RWPE1 (cell line): ENCODE data around the gene HIVEP3.

Experiments used
- CTCF ChIA-PET: fragments of 350-600 bp; sonication (Branson Sonifier 250); formaldehyde crosslinking; extraction: SDS; loops from one replicate; lab custom pipeline; 2021; lab: Yijun Ruan, JAX
- POLR2A ChIA-PET: fragments of 400-600 bp; formaldehyde crosslinking; extraction: SDS; loops from one replicate; lab custom pipeline; 2020; ENCODE audit warnings: antibody characterized with exemption; ENCODE audit not compliant: low non-redundant PET; lab: Yijun Ruan, JAX
- DNase-seq: peaks from one replicate; pipeline ENCODE4 v3.0.0; 2012; ENCODE audit warnings: low spot score
- H3K27ac ChIP-seq: fragments of 450-650 bp; 2 replicates; pipeline ENCODE4 v1.5.1; 2017
- CTCF ChIP-seq: fragments of 450-650 bp; conservative IDR thresholded peaks from 2 replicates; pipeline ENCODE4 v1.5.1; 2017; ENCODE audit warnings: low read depth, mild to moderate bottlenecking

Gene HIVEP3

GRCh38 chr1:41649396-41650027, 269.2 kb downstream of the HIVEP3 start:
- no peak overlapping the region for H3K27ac ChIP-seq
- CTCF ChIA-PET: no interaction called here
- no peak for DNase-seq
- POLR2A ChIA-PET: no interaction called here
- TF ChIP-seq CTCF: no peak

DNA sequence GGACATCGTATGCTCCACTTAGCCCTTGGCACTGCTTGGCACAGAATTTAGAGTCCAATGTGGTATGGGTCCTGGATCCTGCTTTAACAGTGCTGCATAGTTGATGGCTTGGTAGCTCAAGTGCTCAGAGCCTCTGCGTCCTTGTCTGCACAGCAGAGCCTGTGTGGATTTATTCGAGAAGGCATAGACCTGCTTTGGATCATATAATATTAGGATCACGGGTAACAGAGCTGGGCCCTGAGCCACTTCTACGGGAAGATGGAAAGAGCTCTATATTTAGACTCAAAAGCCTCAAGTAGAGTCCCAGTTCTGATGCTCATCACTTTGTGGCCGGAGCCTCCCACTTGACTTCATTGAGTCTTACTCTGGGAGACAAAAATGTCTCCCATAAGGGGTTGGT, 269.9 kb downstream of the HIVEP3 start:
- TF ChIP-seq CTCF: no peak
- no peak overlapping the region for H3K27ac ChIP-seq
- DNase-seq: no peak
- ChIA-PET CTCF (no interaction called here), POLR2A (no interaction called here)

DNA sequence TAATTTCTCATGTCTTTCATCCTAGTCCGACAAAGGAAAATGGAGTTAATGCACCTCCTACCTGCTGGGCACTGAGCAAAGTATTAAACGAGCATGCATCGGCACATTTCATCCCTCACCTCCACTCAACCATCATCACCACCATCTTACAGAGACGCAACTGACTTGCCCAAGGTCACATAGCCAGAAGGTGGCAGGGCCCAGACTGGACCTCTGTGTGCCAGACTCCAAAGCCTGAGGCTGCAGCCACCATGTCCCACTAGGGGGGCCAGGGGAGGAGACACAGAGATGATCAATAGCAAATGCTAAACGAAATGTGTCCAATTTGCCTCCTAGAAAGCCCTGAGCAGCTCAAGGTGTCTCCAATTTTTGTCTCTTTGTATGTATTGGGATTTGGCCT, 270.5 kb downstream of the HIVEP3 start:
- no peak overlapping the region for H3K27ac ChIP-seq
- DNase-seq: no peak
- ChIA-PET CTCF (no interaction called here), POLR2A (no interaction called here)
- no peak for TF ChIP-seq CTCF

- ChIA-PET CTCF (no interaction called here), POLR2A (no interaction called here)
- no peak for DNase-seq
- no peak for TF ChIP-seq CTCF
- no peak overlapping the region for H3K27ac ChIP-seq
Observed at GRCh38 chr1:41647221-41648135, 271.2 kb downstream of the HIVEP3 start.

- POLR2A ChIA-PET: no interaction called here
- CTCF ChIA-PET: interaction anchor here (0.6 kb wide), 1 partner anchor 1728 kb away, joined by 3 read pairs; no protein-coding TSS in a partner anchor
- TF ChIP-seq CTCF: no peak
- no peak overlapping the region for H3K27ac ChIP-seq
- DNase-seq: no peak
Observed at GRCh38 chr1:41646186-41646585, 272.5 kb downstream of the HIVEP3 start.

GRCh38 chr1:41645062-41645461, 273.7 kb downstream of the HIVEP3 start:
- CTCF ChIA-PET: interaction anchor here (0.6 kb wide), 2 partner anchors 121 to 240 kb away, joined by 3 to 4 read pairs; no protein-coding TSS in a partner anchor
- POLR2A ChIA-PET: no interaction called here

More at GRCh38 chr1:41645062-41645461, 273.7 kb downstream of the HIVEP3 start:
- no peak overlapping the region for H3K27ac ChIP-seq
- DNase-seq: no peak
- TF ChIP-seq CTCF: no peak
